C1 segment of cervical spinal cord (tissue), 14 donors: ENCODE data around the gene SMCR8.
"Not testable (repeated sequence)": the region's sequence is repeated elsewhere in the genome, so short reads cannot be mapped to it uniquely, and the experiment has no call there.

Experiments used
- DNase-seq, 14 donors: peaks; one replicate each; lab custom pipeline; 2025; lab: John Stamatoyannopoulos, UW

SMCR8 gene

GRCh38 chr17:18314731-18315561, at the start of gene SMCR8, which contains the start of gene TOP3A:
SMCR8 (plus strand) TSS chr17:18315293; CDS start chr17:18315790, 497 bp downstream.
TOP3A (minus strand) TSS chr17:18314994; CDS start chr17:18314778, 216 bp downstream.
- DNase-seq, result peak; percentile 85 to 100 (median 95)

GRCh38 chr17:18267366-18267765, 47.7 kb upstream of the SMCR8 start:
- DNase-seq, result no peak

- DNase-seq, result no peak
These were observed 47.0 kb upstream of the SMCR8 start for GRCh38 chr17:18267927-18268711.

- DNase-seq, result no peak
These were observed 44.8 kb upstream of the SMCR8 start for GRCh38 chr17:18270046-18270931.

GRCh38 chr17:18277076-18277475, 38.0 kb upstream of the SMCR8 start:
- DNase-seq, result no peak

GRCh38 chr17:18278867-18279266, 36.2 kb upstream of the SMCR8 start:
- DNase-seq, result no peak

GRCh38 chr17:18280249-18280648, 34.8 kb upstream of the SMCR8 start:
- no peak for DNase-seq

- DNase-seq, result no peak
These were observed 34.2 kb upstream of the SMCR8 start for GRCh38 chr17:18280766-18281371.

- no peak for DNase-seq
These were observed 33.3 kb upstream of the SMCR8 start for GRCh38 chr17:18281788-18282187.

GRCh38 chr17:18285296-18285695, 29.8 kb upstream of the SMCR8 start:
- DNase-seq, result no peak

GRCh38 chr17:18291718-18292540, 23.2 kb upstream of the SMCR8 start:
- DNase-seq, result no peak

- DNase-seq, result not testable (repeated sequence)
These were observed 17.0 kb upstream of the SMCR8 start for GRCh38 chr17:18298061-18298460.

GRCh38 chr17:18300725-18301480, 14.2 kb upstream of the SMCR8 start:
- DNase-seq, result no peak

- DNase-seq, result not testable (repeated sequence)
These were observed 11.9 kb upstream of the SMCR8 start for GRCh38 chr17:18303206-18303605.

- DNase-seq, result no peak
These were observed 5.9 kb upstream of the SMCR8 start for GRCh38 chr17:18309202-18309601.

- DNase-seq, result peak in 1 of 14 donors; percentile 36
These were observed 898 bp upstream of the SMCR8 start for GRCh38 chr17:18314059-18314730.

- DNase-seq, result no peak
These were observed 449 bp downstream of the SMCR8 start for GRCh38 chr17:18315562-18315922.

GRCh38 chr17:18315961-18316360, 868 bp downstream of the SMCR8 start:
- DNase-seq, result no peak

GRCh38 chr17:18318117-18318516, 3.0 kb downstream of the SMCR8 start:
- no peak for DNase-seq
